ENCODE measurements around the gene FHIT.

FHIT gene

GRCh38 chr3:59894425-59895121, 1356.7 kb downstream of the FHIT start:
- Histone ChIP-seq H3K27ac (ENCODE audit: insufficient read depth, low read length, poor library complexity, severe bottlenecking) (no peak overlapping the region), H3K4me3 (ENCODE audit: insufficient read depth, low read depth, low read length, poor library complexity, severe bottlenecking) (no peak overlapping the region)
- DNase-seq = no peak

GRCh38 chr3:59890639-59891038, 1360.6 kb downstream of the FHIT start:
- no peaks in the 10 kb centered on the region for H3K27me3 ChIP-seq (replicated peaks; ENCODE audit: control insufficient read depth, insufficient read depth, low read length, poor library complexity, severe bottlenecking)
- no peaks in the 10 kb centered on the region for H3K9me3 ChIP-seq (ENCODE audit: control insufficient read depth, low read length)
- no peaks in the 10 kb centered on the region for H3K36me3 ChIP-seq (ENCODE audit: control insufficient read depth, insufficient read depth, low read length)
- no peak overlapping the region for H3K27ac ChIP-seq (ENCODE audit: insufficient read depth, low read length, poor library complexity, severe bottlenecking)
- no peak for DNase-seq
- no peak overlapping the region for H3K4me3 ChIP-seq (ENCODE audit: insufficient read depth, low read depth, low read length, poor library complexity, severe bottlenecking)
- H3K4me1 ChIP-seq (ENCODE audit: control insufficient read depth, insufficient read depth, low read length, poor library complexity, severe bottlenecking) = peaks cover 7% of the 10 kb centered on the region

More at GRCh38 chr3:59894425-59895121, 1356.7 kb downstream of the FHIT start:
- no peaks in the 10 kb centered on the region for H3K27me3 ChIP-seq (replicated peaks; ENCODE audit: control insufficient read depth, insufficient read depth, low read length, poor library complexity, severe bottlenecking)
- no peaks in the 10 kb centered on the region for H3K9me3 ChIP-seq (ENCODE audit: control insufficient read depth, low read length)
- H3K4me1 ChIP-seq (ENCODE audit: control insufficient read depth, insufficient read depth, low read length, poor library complexity, severe bottlenecking) = no peaks in the 10 kb centered on the region
- no peaks in the 10 kb centered on the region for H3K36me3 ChIP-seq (ENCODE audit: control insufficient read depth, insufficient read depth, low read length)

- Histone ChIP-seq H3K4me3 (ENCODE audit: insufficient read depth, low read depth, low read length, poor library complexity, severe bottlenecking) (no peak overlapping the region), H3K4me1 (ENCODE audit: control insufficient read depth, insufficient read depth, low read length, poor library complexity, severe bottlenecking) (peaks cover 7% of the 10 kb centered on the region), H3K36me3 (ENCODE audit: control insufficient read depth, insufficient read depth, low read length) (no peaks in the 10 kb centered on the region), H3K9me3 (ENCODE audit: control insufficient read depth, low read length) (no peaks in the 10 kb centered on the region), H3K27me3 (replicated peaks; ENCODE audit: control insufficient read depth, insufficient read depth, low read length, poor library complexity, severe bottlenecking) (no peaks in the 10 kb centered on the region), H3K27ac (ENCODE audit: insufficient read depth, low read length, poor library complexity, severe bottlenecking) (no peak overlapping the region)
- no peak for DNase-seq
Measured at GRCh38 chr3:59886790-59887189, 1364.5 kb downstream of the FHIT start.

GRCh38 chr3:59885899-59886400, 1365.3 kb downstream of the FHIT start:
- no peak overlapping the region for H3K4me3 ChIP-seq (ENCODE audit: insufficient read depth, low read depth, low read length, poor library complexity, severe bottlenecking)
- H3K9me3 ChIP-seq (ENCODE audit: control insufficient read depth, low read length) = no peaks in the 10 kb centered on the region
- no peaks in the 10 kb centered on the region for H3K36me3 ChIP-seq (ENCODE audit: control insufficient read depth, insufficient read depth, low read length)
- H3K27me3 ChIP-seq (replicated peaks; ENCODE audit: control insufficient read depth, insufficient read depth, low read length, poor library complexity, severe bottlenecking) = no peaks in the 10 kb centered on the region
- H3K27ac ChIP-seq (ENCODE audit: insufficient read depth, low read length, poor library complexity, severe bottlenecking) = no peak overlapping the region
- no peak for DNase-seq
- H3K4me1 ChIP-seq (ENCODE audit: control insufficient read depth, insufficient read depth, low read length, poor library complexity, severe bottlenecking) = peaks cover 7% of the 10 kb centered on the region

DNA sequence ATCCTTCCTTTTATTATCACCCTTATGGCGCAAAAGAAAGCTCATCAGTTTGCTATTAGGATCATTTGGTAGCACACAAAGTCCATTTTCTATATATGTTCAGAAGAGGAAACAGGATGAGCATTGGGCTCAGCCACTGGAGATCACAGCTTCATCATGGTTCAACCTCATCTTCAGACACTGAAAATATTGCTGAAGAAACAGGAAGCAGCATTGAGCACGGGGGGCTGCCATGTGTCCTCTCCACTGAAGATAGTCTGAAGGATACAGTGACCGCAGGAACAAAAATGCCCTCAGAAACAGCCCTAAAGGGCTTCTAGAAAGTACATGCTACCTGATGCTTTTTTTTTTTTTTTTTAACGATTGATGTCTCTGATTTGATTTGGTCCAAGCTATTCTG, 1366.2 kb downstream of the FHIT start:
- H3K27me3 ChIP-seq (replicated peaks; ENCODE audit: control insufficient read depth, insufficient read depth, low read length, poor library complexity, severe bottlenecking) = no peaks in the 10 kb centered on the region
- no peak overlapping the region for H3K4me3 ChIP-seq (ENCODE audit: insufficient read depth, low read depth, low read length, poor library complexity, severe bottlenecking)
- peaks cover 7% of the 10 kb centered on the region for H3K4me1 ChIP-seq (ENCODE audit: control insufficient read depth, insufficient read depth, low read length, poor library complexity, severe bottlenecking)
- no peaks in the 10 kb centered on the region for H3K9me3 ChIP-seq (ENCODE audit: control insufficient read depth, low read length)
- no peak overlapping the region for H3K27ac ChIP-seq (ENCODE audit: insufficient read depth, low read length, poor library complexity, severe bottlenecking)
- DNase-seq = no peak
- no peaks in the 10 kb centered on the region for H3K36me3 ChIP-seq (ENCODE audit: control insufficient read depth, insufficient read depth, low read length)

- H3K4me3 ChIP-seq (ENCODE audit: insufficient read depth, low read depth, low read length, poor library complexity, severe bottlenecking) = no peak overlapping the region
- DNase-seq = no peak
- H3K36me3 ChIP-seq (ENCODE audit: control insufficient read depth, insufficient read depth, low read length) = no peaks in the 10 kb centered on the region
- no peaks in the 10 kb centered on the region for H3K9me3 ChIP-seq (ENCODE audit: control insufficient read depth, low read length)
- H3K4me1 ChIP-seq (ENCODE audit: control insufficient read depth, insufficient read depth, low read length, poor library complexity, severe bottlenecking) = peaks cover 7% of the 10 kb centered on the region
- H3K27me3 ChIP-seq (replicated peaks; ENCODE audit: control insufficient read depth, insufficient read depth, low read length, poor library complexity, severe bottlenecking) = no peaks in the 10 kb centered on the region
- H3K27ac ChIP-seq (ENCODE audit: insufficient read depth, low read length, poor library complexity, severe bottlenecking) = no peak overlapping the region
Measured at GRCh38 chr3:59884409-59884808, 1366.8 kb downstream of the FHIT start.

- no peaks in the 10 kb centered on the region for H3K27me3 ChIP-seq (replicated peaks; ENCODE audit: control insufficient read depth, insufficient read depth, low read length, poor library complexity, severe bottlenecking)
- no peak overlapping the region for H3K27ac ChIP-seq (ENCODE audit: insufficient read depth, low read length, poor library complexity, severe bottlenecking)
- H3K4me3 ChIP-seq (ENCODE audit: insufficient read depth, low read depth, low read length, poor library complexity, severe bottlenecking) = no peak overlapping the region
- peaks cover 7% of the 10 kb centered on the region for H3K4me1 ChIP-seq (ENCODE audit: control insufficient read depth, insufficient read depth, low read length, poor library complexity, severe bottlenecking)
- H3K36me3 ChIP-seq (ENCODE audit: control insufficient read depth, insufficient read depth, low read length) = no peaks in the 10 kb centered on the region
- no peaks in the 10 kb centered on the region for H3K9me3 ChIP-seq (ENCODE audit: control insufficient read depth, low read length)
- DNase-seq = no peak
Measured at GRCh38 chr3:59882746-59883145, 1368.5 kb downstream of the FHIT start.

GRCh38 chr3:59880717-59881116, 1370.5 kb downstream of the FHIT start:
- H3K4me1 ChIP-seq (ENCODE audit: control insufficient read depth, insufficient read depth, low read length, poor library complexity, severe bottlenecking) = no peaks in the 10 kb centered on the region
- DNase-seq = no peak
- no peaks in the 10 kb centered on the region for H3K27me3 ChIP-seq (replicated peaks; ENCODE audit: control insufficient read depth, insufficient read depth, low read length, poor library complexity, severe bottlenecking)
- no peak overlapping the region for H3K27ac ChIP-seq (ENCODE audit: insufficient read depth, low read length, poor library complexity, severe bottlenecking)
- H3K4me3 ChIP-seq (ENCODE audit: insufficient read depth, low read depth, low read length, poor library complexity, severe bottlenecking) = no peak overlapping the region
- no peaks in the 10 kb centered on the region for H3K36me3 ChIP-seq (ENCODE audit: control insufficient read depth, insufficient read depth, low read length)
- H3K9me3 ChIP-seq (ENCODE audit: control insufficient read depth, low read length) = no peaks in the 10 kb centered on the region

GRCh38 chr3:59879031-59879581, 1372.1 kb downstream of the FHIT start:
- no peaks in the 10 kb centered on the region for H3K27me3 ChIP-seq (replicated peaks; ENCODE audit: control insufficient read depth, insufficient read depth, low read length, poor library complexity, severe bottlenecking)
- H3K4me1 ChIP-seq (ENCODE audit: control insufficient read depth, insufficient read depth, low read length, poor library complexity, severe bottlenecking) = no peaks in the 10 kb centered on the region
- no peaks in the 10 kb centered on the region for H3K36me3 ChIP-seq (ENCODE audit: control insufficient read depth, insufficient read depth, low read length)
- DNase-seq = no peak
- no peaks in the 10 kb centered on the region for H3K9me3 ChIP-seq (ENCODE audit: control insufficient read depth, low read length)
- H3K4me3 ChIP-seq (ENCODE audit: insufficient read depth, low read depth, low read length, poor library complexity, severe bottlenecking) = no peak overlapping the region
- no peak overlapping the region for H3K27ac ChIP-seq (ENCODE audit: insufficient read depth, low read length, poor library complexity, severe bottlenecking)

DNA sequence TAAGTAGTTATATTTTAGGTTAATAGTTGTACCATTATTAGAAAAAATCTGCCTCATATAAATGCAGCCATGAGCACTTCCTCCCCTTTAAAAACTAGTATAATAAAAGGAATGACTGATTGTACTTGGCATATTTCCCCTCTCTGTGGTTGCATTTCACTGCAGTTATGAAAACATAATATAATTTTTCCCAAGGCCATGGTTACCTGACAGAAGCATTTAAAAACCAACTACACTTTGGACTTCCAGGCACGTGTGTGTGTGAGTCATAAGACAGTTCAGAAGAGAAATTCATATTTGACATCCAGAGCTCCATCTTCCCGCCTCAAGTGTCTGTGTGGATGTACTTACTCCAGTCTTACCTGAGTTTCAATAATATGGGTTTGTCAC, 1373.2 kb downstream of the FHIT start:
- Histone ChIP-seq H3K9me3 (ENCODE audit: control insufficient read depth, low read length) (no peaks in the 10 kb centered on the region), H3K4me3 (ENCODE audit: insufficient read depth, low read depth, low read length, poor library complexity, severe bottlenecking) (no peak overlapping the region), H3K27ac (ENCODE audit: insufficient read depth, low read length, poor library complexity, severe bottlenecking) (no peak overlapping the region), H3K36me3 (ENCODE audit: control insufficient read depth, insufficient read depth, low read length) (no peaks in the 10 kb centered on the region), H3K4me1 (ENCODE audit: control insufficient read depth, insufficient read depth, low read length, poor library complexity, severe bottlenecking) (no peaks in the 10 kb centered on the region), H3K27me3 (replicated peaks; ENCODE audit: control insufficient read depth, insufficient read depth, low read length, poor library complexity, severe bottlenecking) (no peaks in the 10 kb centered on the region)
- DNase-seq = no peak
